Sciatic nerve (tissue), 2 donors: Measurements from ENCODE around the gene STXBP4. TPM values are rescaled to one million over a fixed set of nuclear protein-coding genes. Genes with fewer than 3 reads are reported as not detected.

Source experiments
- ATAC-seq: fragments of 200-7000 bp; cut with Tn5 transposase; one replicate; pipeline ENCODE4 v1.9.1; 2020; ENCODE audit warnings: mild to moderate bottlenecking, moderate library complexity
- DNase-seq: peaks from one replicate; pipeline ENCODE4 v3.0.0-alpha.2; 2020; ENCODE audit warnings: low spot score
- intact Hi-C: fragments of 100-400 bp; cut with DNase I; formaldehyde crosslinking; loops from one replicate; pipeline ENCODE4 v1.14.2; 2022
- total RNA-seq: library from RNA; stranded (reverse); fragmentation: NEBNext Ultra II Directional; extraction: Animal tissue kit (Norgen Biotek cat#: 25700); gene quantifications from one replicate; pipeline ENCODE4 v1.2.1, GENCODE V29; 2021
- donor health status: DM: no; HTN: no; CAD: no.
- donor health status: DM: no; HTN: no; CAD: no.

STXBP4 gene, protein sequence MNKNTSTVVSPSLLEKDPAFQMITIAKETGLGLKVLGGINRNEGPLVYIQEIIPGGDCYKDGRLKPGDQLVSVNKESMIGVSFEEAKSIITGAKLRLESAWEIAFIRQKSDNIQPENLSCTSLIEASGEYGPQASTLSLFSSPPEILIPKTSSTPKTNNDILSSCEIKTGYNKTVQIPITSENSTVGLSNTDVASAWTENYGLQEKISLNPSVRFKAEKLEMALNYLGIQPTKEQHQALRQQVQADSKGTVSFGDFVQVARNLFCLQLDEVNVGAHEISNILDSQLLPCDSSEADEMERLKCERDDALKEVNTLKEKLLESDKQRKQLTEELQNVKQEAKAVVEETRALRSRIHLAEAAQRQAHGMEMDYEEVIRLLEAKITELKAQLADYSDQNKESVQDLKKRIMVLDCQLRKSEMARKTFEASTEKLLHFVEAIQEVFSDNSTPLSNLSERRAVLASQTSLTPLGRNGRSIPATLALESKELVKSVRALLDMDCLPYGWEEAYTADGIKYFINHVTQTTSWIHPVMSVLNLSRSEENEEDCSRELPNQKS
- total RNA-seq = 22.2 TPM

DNA sequence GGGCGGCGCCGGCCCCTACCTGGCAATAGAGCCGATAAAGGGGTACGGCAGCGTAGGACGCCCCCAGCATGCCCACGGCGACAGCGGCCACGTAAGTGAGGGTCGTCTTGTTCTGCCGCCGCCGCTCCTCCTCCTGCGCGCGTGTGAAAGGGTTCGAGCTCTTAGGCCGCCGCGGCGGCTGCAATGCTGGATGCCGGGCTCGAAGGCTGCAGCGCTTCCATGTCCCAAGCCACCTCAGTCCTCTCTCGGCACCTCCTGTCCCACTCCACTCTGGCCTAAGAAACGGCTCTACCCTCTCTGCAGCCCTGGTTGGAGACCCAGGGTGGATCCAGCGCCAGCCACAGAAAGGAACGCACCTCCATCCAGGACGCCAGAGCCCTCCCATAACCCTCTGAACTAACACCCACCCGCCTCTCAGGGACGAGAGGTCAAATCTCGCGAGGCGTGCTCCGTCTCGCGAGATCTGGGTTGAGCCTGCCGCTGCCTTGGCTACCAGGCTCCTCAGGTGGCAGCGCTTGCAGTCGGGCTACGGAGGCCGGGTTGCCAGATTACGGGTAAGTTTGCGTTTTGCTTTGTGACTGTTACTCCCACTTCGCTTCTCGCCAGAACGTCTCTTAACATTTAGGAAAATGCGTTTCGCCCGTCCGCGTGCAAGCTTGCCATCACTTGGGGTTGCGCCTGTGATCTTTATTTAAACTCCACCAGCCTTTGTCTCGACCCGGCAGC lies at the start of gene STXBP4, which contains the start of gene COX11:
Gene STXBP4 (plus strand): TSS at position 504 of the 726 bp plus-strand sequence. CDS start 17,455 bp downstream, outside the sequence.
Gene COX11 (minus strand): TSS at position 393 of the 726 bp plus-strand sequence. CDS start 8 bp downstream, at position 385.
- peak; percentile 100 for ATAC-seq
- intact Hi-C loops = no loop called here
- DNase-seq = peak; percentile 96

DNA sequence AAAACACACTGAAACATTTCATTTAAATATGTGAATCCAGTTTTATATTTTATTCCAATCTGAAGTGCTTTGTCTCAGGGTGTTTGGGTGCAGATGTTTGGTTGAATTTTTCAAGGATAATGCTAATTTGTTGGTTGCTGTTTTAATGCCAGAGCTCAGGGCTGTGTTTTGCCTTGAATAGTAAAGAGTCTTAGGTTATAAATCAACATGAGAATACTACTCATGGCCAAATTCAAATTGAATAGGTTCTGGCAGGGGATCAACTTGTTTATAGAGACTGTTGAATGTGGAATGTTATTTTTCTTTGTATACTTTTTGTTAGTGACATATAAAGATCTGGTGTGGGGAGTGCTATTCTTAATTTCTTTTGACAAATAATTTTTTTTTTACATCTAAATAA lies 49.1 kb upstream of the STXBP4 start:
- ATAC-seq = no peak
- intact Hi-C loops = no loop called here
- no peak for DNase-seq

DNA sequence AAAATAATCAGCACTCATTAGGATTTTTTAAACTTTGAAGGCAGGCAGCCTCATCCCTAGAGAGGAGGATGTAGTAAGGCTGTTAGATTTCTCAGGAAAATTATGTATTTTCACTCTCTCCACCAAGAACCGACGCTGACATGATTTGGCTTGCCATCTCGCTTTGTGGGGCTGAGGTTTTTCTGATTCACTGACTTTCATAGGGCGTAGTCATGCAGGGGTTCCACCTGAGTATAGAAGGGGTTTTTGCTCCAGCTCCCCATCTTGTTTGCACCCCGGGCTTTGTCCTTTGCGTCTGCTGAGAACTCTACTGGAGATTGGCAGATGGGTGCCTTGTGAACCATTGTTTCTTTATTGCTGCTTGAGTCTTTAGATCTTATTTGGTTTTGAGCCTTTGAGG lies 47.7 kb upstream of the STXBP4 start:
- DNase-seq = no peak
- intact Hi-C loops = no loop called here
- no peak for ATAC-seq

DNA sequence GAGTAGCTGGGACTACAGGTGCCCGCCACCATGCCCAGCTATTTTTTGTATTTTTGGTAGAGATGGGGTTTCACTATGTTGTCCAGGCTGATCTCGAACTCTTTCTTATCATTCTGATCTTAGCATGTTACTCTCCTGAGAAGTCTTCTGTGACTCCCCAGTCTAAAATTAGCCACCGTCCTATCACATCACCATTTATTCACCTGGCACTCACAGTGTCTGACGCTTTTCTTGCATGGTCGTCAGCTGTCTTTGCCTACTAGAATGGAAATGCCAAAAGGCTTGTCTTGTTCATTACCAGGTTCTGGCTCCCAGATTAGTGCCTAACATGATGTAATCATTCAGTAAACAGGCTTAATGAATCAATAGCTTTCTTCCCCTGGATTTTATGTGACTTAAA lies 44.2 kb upstream of the STXBP4 start:
- ATAC-seq (no peak), DNase-seq (no peak)
- intact Hi-C loops = no loop called here

DNA sequence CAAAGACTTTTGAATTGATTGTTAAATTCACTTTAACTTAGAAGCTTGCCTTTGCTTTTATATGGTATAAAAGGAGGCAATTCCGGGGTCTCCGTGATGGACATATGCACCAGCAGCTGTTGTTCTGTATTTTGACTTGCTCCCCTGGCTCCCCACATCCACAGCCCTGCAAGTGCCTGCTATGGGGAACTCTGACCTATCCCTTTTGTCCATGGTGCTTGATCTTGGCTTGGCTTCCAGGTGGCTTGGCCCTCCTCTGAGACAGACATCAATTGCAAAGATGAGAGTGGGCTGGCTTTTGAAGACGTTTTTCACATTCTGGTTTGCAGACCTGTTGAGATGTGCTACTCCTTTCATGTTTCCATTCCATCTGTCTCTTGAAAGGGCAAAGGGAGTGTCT lies 41.0 kb upstream of the STXBP4 start:
- intact Hi-C loops = no loop called here
- DNase-seq = no peak
- no peak for ATAC-seq

DNA sequence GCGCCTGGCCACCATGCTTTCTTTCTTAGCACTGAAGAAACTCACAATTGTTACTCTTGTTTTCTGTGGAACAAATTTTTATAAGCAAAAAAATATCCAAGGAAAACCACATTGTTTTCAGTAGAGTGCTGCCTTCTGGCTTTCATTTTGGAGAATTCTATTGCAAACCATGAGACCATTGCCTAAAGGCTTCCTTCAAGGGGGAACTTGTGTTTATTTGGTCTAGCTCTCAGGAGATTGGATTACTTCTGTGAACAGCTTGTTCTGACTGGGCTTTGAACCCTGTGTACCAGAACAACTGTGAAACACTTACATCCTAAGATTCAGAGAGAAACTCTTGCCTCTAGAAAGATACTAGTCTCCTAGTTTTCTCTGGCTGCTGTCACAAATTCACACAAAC lies 35.9 kb upstream of the STXBP4 start:
- DNase-seq (no peak), ATAC-seq (peak; percentile 38)
- intact Hi-C loops = no loop called here

DNA sequence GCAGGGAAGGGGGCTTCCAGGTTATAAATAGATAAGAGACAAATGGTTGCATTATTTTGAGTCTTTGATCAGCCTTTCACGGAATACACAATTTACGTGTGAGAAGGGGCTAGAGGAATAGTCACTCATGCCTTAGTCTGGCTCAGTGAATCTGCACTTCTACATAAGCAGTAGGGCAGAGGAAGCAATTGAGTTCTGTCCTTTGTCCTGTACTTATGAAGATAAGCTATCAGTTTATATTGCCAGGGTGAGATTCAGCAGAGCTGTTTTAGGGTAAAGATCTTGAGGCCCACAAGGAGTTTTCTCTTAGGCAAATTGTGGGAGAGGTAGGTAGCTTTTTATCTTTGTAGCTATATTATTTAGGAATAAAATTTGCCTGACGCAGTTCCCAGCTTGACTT lies 34.6 kb upstream of the STXBP4 start:
- intact Hi-C loops = no loop called here
- DNase-seq = no peak
- ATAC-seq = no peak

DNA sequence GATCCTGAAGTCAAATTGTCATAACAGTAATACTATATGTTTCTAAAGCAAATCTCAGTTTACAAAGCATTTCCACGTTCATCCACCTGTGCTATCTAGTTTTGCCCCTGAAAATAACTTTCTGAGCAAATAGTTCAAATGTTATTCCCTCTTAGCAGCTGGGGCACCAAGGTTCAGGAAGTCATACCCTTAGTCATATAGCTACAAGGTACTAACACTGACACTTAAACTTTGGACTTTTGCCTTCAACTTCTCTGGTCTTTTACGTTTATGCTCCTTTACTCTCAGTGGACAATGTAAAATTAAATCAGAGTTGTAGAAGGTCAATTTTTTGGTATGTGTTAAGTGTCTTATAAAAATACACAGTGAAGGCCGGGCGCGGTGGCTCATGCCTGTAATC lies 33.1 kb upstream of the STXBP4 start:
- intact Hi-C loops = no loop called here
- ATAC-seq (no peak), DNase-seq (no peak)

DNA sequence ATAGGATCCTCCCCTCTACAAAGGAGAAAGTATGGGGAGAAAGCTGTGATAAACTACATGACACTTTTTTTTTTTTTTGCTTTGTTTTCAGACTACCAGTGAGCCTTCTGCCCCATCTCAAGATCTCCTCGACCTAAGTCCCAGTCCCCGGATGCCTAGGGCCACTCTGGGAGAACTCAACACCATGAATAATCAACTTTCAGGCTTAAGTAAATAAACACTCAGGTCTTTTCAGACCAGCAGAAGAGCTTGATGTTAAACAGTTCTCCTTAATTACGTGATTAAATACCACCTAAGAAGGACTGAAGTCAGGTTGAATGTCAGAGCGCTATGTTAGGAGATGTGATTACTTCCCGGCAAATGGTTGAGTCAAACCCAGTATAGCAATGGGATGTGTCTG lies 31.5 kb upstream of the STXBP4 start:
- intact Hi-C loops = no loop called here
- no peak for DNase-seq
- ATAC-seq = no peak

DNA sequence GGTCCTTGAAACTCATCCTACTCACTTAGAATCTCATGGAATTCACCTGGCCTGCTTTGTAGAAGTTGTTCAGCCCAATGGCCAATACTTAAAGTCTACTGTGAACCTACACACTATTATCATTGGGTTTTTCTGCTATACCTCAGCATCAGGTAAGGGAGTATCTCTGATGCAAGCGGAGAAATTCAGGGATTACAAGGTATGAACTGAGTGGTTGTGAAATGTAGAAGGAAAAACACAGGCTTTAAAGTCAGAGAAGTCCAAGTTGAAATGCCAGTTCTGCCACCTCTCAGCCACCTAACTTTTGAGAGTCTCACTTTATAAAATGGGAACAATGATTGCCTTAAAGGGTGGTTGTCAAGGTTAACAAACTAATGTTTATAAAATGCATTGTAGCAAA lies 31.1 kb upstream of the STXBP4 start:
- intact Hi-C loops = no loop called here
- ATAC-seq = no peak
- DNase-seq = no peak

DNA sequence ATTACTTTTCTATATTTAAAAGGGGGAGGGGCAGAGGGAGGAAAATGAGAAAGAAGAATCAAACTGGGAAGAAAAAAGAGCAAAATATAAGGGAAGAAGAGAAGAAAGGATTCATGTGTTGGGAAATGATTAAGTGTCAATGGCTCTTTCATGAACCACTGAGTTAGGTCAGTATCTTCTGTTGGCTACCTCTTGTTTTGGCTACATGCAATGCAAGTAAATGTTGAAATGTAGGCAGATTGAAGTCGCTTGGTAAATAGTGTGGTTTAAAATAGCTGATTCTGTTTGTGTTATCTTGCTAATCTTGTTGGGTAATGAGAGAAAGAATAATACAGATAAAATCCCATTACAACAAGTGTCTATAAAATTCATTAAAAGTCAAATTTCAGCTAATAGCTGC lies 27.3 kb upstream of the STXBP4 start:
- DNase-seq = no peak
- intact Hi-C loops = no loop called here
- no peak for ATAC-seq

DNA sequence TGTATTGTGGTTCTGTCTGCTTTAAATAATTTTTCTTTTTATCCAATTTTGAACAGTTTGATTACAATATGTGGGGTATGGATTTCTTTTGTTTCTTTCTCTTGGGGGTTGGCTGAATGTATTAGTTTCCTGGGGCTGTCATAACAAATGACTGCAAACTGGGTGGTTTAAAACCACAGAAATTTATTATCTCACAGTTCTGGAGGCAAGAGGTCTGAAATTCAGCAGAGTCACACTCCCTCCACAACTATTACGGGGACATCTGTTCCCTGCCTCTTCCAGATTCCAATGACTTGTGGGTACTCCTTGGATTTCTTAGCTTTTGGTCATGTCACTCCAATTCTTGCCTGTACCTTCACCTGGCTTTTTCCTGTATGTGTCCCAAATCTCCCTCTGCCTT lies 23.8 kb upstream of the STXBP4 start:
- intact Hi-C loops = no loop called here
- no peak for ATAC-seq
- DNase-seq = no peak

DNA sequence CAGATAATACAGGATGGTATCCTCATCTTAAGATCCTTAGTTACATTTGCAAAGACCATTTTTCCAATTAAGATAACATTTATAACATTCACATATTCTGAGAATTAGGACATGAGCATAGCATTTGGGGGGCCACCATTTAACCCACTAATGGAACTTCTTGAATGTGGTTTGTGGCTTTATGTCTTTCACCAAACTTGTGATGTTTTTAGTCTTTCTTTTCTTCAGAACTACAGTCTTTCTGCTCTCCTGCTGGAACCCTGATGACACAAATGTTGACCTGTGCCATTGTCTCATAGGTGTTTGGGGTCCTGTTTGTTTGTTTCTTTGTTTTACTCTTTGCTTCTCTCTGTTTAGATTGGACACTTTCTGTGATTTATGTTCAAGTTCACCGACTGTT lies 23.3 kb upstream of the STXBP4 start:
- ATAC-seq = no peak
- intact Hi-C loops = no loop called here

DNA sequence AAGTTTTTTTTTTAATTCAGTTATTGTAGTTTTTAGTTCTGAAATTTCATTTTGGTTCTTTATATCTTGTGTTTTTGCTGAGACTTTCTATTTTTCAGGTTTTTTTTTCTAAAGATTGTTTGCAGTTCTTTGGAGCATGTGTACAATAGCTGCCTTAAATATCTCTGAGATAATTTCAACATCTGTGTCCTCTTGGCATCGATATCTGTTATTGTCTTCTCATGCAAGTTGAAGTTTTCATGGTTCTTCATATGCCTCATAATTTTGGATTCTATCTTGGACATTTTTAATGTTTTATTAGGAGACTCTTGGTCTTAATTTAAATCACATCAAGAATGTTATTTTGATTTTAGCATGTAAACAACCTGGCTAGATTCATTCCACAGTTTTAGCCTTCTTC lies 22.9 kb upstream of the STXBP4 start:
- intact Hi-C loops = no loop called here
- ATAC-seq (no peak), DNase-seq (no peak)

More for the DNA sequence above, 23.3 kb upstream of the STXBP4 start:
- DNase-seq = no peak

DNA sequence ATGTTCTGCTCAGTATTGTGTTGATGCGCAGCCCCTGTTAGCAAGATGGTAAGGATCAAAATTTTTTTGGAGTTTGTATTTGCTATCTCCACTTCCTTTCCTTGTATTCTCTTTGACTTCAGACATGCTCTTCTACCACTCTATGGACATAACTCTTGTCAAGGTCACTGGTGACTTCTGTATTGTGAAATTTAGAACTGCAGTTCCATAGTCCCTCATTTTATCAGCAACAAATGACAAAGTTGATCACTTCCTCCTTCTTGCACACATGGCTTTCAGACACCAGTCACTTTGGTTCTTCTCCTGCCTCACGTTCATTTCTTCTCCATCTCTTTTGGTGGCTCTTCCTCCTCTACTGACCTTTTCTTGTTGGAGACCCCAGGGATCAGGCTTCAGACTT lies 21.2 kb upstream of the STXBP4 start:
- no peak for ATAC-seq
- intact Hi-C loops = no loop called here
- no peak for DNase-seq

DNA sequence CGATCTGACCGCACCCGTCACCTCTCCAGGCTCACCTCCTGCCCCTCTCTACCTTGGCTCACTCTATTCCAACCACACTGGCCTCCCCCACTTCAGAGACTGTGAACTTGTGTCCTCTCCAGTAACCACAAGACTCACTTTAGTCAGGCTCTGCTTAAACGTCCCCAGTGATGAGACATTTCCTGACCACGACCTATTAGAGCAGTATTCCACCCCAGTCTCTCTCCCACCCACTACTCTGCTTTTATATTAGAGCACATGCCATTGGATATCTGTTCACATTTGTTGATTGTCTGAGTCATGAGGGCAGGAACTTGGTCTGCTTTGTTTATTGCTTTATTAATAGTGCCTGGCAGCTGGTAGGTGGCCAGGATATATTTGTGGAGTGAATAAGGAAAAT lies 20.2 kb upstream of the STXBP4 start:
- DNase-seq = no peak
- intact Hi-C loops = no loop called here
- no peak for ATAC-seq

DNA sequence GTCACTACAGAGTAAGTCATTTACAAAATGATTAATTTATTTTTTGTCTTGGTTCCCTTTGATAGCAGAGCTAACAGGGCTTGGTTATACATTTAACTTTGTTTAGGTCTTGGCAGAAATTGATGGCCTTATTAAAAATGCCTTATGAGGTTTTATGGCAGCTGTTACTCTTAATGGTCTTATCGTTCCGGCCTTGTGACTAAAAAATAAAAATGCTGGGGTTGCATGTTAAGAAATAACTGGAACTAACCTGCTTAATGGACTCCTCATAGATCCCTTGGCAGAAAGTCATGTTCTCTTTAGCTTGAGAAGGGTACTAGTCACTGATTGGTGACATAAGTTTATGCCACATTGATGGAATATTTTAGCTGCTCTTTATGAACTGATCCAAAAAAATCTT lies 18.4 kb upstream of the STXBP4 start:
- DNase-seq (no peak), ATAC-seq (no peak)
- intact Hi-C loops = no loop called here

DNA sequence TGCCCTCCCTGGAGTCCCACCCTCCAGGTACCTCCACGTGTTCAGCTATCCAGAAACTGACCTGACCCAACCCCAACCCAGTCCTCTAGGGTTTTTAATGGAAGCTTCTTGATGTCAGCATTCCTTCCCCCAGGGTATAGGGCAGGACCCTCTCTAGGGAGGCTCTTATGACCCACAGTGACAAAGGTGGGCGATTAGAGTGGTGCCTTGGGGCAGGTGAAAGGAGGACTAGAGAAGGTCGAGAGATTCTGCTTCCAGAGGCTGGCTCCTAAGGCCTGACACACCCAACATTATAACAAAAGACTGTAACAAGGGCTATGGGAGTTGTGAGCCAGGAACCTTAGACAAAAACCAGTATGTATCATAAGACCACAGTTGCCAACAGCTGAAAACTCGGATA lies 17.3 kb upstream of the STXBP4 start:
- ATAC-seq = no peak

DNA sequence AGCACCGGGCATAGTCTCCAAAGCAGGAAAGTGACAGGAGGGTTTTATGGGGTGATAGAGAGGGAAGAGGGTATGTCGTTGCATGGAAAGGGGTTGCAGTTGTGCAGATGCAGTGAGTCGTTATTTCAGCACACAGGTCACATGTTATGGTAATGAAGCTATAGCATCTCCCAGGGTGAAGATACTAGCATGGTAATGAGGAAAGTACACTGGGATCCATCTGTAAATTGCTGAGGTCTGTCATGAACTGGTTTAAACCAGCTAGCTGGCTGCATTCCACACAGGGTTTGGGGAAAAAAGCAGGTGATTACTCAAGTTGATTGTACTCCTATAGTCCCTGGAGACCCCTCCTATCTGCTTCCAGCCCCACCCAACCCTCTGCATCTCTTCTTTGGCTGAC lies 11.8 kb upstream of the STXBP4 start:
- intact Hi-C loops = no loop called here
- ATAC-seq (no peak), DNase-seq (no peak)

More for the DNA sequence above, 17.3 kb upstream of the STXBP4 start:
- intact Hi-C loops = no loop called here
- no peak for DNase-seq

DNA sequence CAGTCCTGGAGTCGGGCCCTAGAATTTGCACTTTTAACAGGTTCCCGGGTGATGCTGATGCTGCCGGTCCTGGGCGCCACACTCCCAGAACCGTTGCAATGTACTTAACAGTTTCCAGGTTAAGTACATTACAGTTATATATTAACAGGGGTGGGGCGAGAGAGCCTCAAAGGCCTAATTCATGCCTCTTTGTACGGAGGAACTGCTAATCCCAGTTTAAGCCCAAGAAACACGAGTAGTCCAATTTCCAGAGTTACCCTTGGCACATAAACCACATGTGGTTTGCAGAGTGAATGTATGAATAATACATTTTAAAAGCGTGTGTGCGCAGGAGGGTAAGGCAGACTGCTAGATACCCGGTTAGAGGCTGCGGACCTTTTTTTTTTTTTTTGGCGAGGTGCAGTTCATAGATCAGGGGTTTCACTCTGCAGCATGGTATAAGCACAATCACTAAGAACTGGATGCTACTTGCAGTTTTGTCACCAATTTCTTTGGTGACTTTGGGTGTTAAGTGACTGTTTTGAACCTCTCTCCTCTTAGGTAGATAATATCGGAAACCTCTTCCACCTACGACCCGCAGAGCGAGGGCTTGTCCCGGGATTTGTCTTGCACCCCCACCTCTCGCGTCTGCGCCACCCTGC lies 824 bp upstream of the STXBP4 start:
- no peak for DNase-seq
- intact Hi-C loops = no loop called here
- ATAC-seq = no peak
